Mesendoderm (in vitro differentiated cells): ENCODE measurements around the gene RSPO3.

Source experiments
- DNase-seq: peaks from one replicate; pipeline ENCODE4 v3.0.0; 2013
- H2AK5ac ChIP-seq: 2 replicates; pipeline ENCODE4 v1.6.1; 2013; ENCODE audit warnings: low read length, inconsistent platforms
- H2BK120ac ChIP-seq: 2 replicates; pipeline ENCODE4 v1.6.1; 2013; ENCODE audit warnings: low read depth, mild to moderate bottlenecking, low read length, moderate library complexity, mixed read lengths
- H2BK15ac ChIP-seq: replicated peaks from 2 replicates; pipeline ENCODE4 v1.6.1; 2013; ENCODE audit warnings: low read depth, mild to moderate bottlenecking, moderate library complexity
- H2BK5ac ChIP-seq: 2 replicates; pipeline ENCODE4 v1.6.1; 2013; ENCODE audit warnings: low read length, inconsistent platforms
- H3K18ac ChIP-seq: 2 replicates; pipeline ENCODE4 v1.6.1; 2013; ENCODE audit warnings: mild to moderate bottlenecking, low read length, mixed read lengths
- H3K23ac ChIP-seq: one replicate; pipeline ENCODE4 v1.6.1; 2013; ENCODE audit warnings: low read length
- H3K27ac ChIP-seq: 2 replicates; pipeline ENCODE4 v1.5.1; 2013; ENCODE audit warnings: low read depth, mild to moderate bottlenecking, inconsistent platforms, low read length, moderate library complexity
- H3K27me3 ChIP-seq: 2 replicates; pipeline ENCODE4 v1.6.1; 2013; ENCODE audit warnings: low read length, control low read depth, mild to moderate bottlenecking, inconsistent platforms; ENCODE audit not compliant: insufficient read depth, poor library complexity
- H3K36me3 ChIP-seq: 2 replicates; pipeline ENCODE4 v1.6.1; 2013; ENCODE audit warnings: low read length, inconsistent platforms; ENCODE audit not compliant: control insufficient read depth, insufficient read depth
- H3K4ac ChIP-seq: one replicate; pipeline ENCODE4 v1.6.1; 2013; ENCODE audit warnings: low read depth, mild to moderate bottlenecking, low read length, moderate library complexity
- H3K4me1 ChIP-seq: 2 replicates; pipeline ENCODE4 v1.6.1; 2013; ENCODE audit warnings: low read depth, low read length, inconsistent platforms; ENCODE audit not compliant: control insufficient read depth
- H3K4me2 ChIP-seq: 2 replicates; pipeline ENCODE4 v1.6.1; 2013; ENCODE audit warnings: low read length
- H3K4me3 ChIP-seq: 2 replicates; pipeline ENCODE4 v1.5.1; 2013; ENCODE audit warnings: mild to moderate bottlenecking, low read length
- H3K56ac ChIP-seq: one replicate; pipeline ENCODE4 v1.6.1; 2013; ENCODE audit warnings: low read length
- H3K79me1 ChIP-seq: 2 replicates; pipeline ENCODE4 v1.6.1; 2013; ENCODE audit warnings: low read length, inconsistent platforms
- H3K79me2 ChIP-seq: 2 replicates; pipeline ENCODE4 v1.6.1; 2013; ENCODE audit warnings: mild to moderate bottlenecking, low read length; ENCODE audit not compliant: control insufficient read depth, insufficient read depth
- H3K9ac ChIP-seq: 2 replicates; pipeline ENCODE4 v1.6.1; 2013; ENCODE audit warnings: low read length, inconsistent platforms
- H4K5ac ChIP-seq: one replicate; pipeline ENCODE4 v1.6.1; 2013; ENCODE audit warnings: low read length
- H4K8ac ChIP-seq: one replicate; pipeline ENCODE4 v1.6.1; 2013; ENCODE audit warnings: low read depth, mild to moderate bottlenecking, control low read depth, low read length, moderate library complexity
- WGBS: extraction: QIAGEN DNeasy Blood & Tissue Kit; methylation state at CpG from one replicate; pipeline ENCODE4 v1.1.7; 2013; ENCODE audit warnings: low lambda C conversion rate, missing lambda C conversion rate; ENCODE audit not compliant: insufficient coverage; ENCODE audit errors: extremely low coverage; 5-methylcytosine and 5-hydroxymethylcytosine counted together

The RSPO3 gene

DNA sequence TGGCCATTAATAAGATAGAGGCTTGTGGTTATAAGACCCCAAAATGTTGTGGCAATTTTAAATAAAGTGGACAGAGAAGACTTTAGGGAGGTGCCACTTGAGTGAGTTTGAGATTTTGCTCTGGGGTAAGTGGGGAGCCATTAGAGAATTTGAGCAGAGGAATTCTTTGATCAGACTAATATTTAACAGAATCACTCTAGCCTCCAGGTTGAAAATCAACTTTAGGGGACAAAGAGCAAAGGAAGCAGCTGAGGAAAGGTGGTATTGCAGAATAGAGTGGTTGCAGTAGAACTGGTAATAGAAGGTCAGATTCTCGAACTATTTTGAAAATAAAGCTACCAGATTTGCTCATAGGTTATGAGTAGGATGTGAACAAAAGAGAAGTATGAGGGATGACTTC lies 97.5 kb downstream of the RSPO3 start:
- no peak overlapping the region for H2BK5ac ChIP-seq
- H3K36me3 ChIP-seq, result no peaks in the 10 kb centered on the region
- H3K56ac ChIP-seq, result no peak overlapping the region
- no peak overlapping the region for H3K4me3 ChIP-seq
- H3K4me2 ChIP-seq, result no peak overlapping the region
- H4K8ac ChIP-seq, result no peak overlapping the region
- no peak for DNase-seq
- no peak overlapping the region for H4K5ac ChIP-seq
- no peaks in the 10 kb centered on the region for H3K27me3 ChIP-seq
- H3K23ac ChIP-seq, result no peak overlapping the region
- H2AK5ac ChIP-seq, result no peak overlapping the region
- no peaks in the 10 kb centered on the region for H3K79me2 ChIP-seq
- WGBS, result no CpG with 5 or more reads among the region's 1 CpG
- no peaks in the 10 kb centered on the region for H3K4me1 ChIP-seq
- H3K4ac ChIP-seq, result no peak overlapping the region
- H3K9ac ChIP-seq, result no peak overlapping the region
- H3K79me1 ChIP-seq, result no peaks in the 10 kb centered on the region
- no peak overlapping the region for H2BK120ac ChIP-seq
- H2BK15ac ChIP-seq, result no peak overlapping the region
- H3K18ac ChIP-seq, result no peak overlapping the region
- no peak overlapping the region for H3K27ac ChIP-seq

- Histone ChIP-seq H4K5ac (no peak overlapping the region), H2BK5ac (no peak overlapping the region), H3K4ac (no peak overlapping the region), H3K23ac (no peak overlapping the region), H2BK15ac (no peak overlapping the region), H3K79me1 (no peaks in the 10 kb centered on the region), H2BK120ac (no peak overlapping the region), H3K27ac (no peak overlapping the region), H3K36me3 (no peaks in the 10 kb centered on the region), H3K4me2 (no peak overlapping the region), H4K8ac (no peak overlapping the region), H3K18ac (no peak overlapping the region), H3K79me2 (no peaks in the 10 kb centered on the region), H2AK5ac (no peak overlapping the region), H3K4me3 (no peak overlapping the region), H3K56ac (no peak overlapping the region), H3K27me3 (no peaks in the 10 kb centered on the region), H3K4me1 (no peaks in the 10 kb centered on the region), H3K9ac (no peak overlapping the region)
- DNase-seq, result no peak
- WGBS, result no CpG with 5 or more reads among the region's 2 CpGs
Observed at GRCh38 chr6:127216810-127217789, 98.6 kb downstream of the RSPO3 start.

DNA sequence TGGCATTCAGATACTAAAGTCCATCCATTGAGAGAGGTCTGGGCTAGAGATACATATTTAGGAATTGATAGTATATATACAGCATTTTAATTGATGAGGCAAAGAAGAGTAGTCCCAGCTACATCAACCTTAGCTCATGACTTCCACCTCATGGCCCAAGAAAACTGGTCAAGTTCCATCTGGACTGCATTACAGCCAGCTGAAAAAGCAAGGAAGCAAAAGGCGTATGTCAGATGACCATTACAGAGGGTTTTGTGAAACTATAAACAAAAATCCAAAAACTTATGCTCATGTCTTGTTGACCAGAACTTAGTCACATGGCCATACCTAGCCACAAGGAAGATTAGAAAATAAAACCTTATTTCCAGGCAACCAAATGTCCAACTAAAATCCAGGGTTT lies 101.4 kb downstream of the RSPO3 start:
- H3K56ac ChIP-seq, result no peak overlapping the region
- H3K4me2 ChIP-seq, result no peak overlapping the region
- no peaks in the 10 kb centered on the region for H3K36me3 ChIP-seq
- no peak overlapping the region for H3K4ac ChIP-seq
- no peak overlapping the region for H4K5ac ChIP-seq
- no peak overlapping the region for H3K9ac ChIP-seq
- no peak for DNase-seq
- H2BK5ac ChIP-seq, result no peak overlapping the region
- no peak overlapping the region for H3K18ac ChIP-seq
- no peak overlapping the region for H3K23ac ChIP-seq
- no CpG with 5 or more reads among the region's 1 CpG for WGBS
- H2BK120ac ChIP-seq, result no peak overlapping the region
- no peak overlapping the region for H3K27ac ChIP-seq
- no peak overlapping the region for H2AK5ac ChIP-seq
- H3K4me3 ChIP-seq, result no peak overlapping the region
- H3K4me1 ChIP-seq, result no peaks in the 10 kb centered on the region
- no peaks in the 10 kb centered on the region for H3K27me3 ChIP-seq
- no peak overlapping the region for H2BK15ac ChIP-seq
- H4K8ac ChIP-seq, result no peak overlapping the region
- H3K79me2 ChIP-seq, result no peaks in the 10 kb centered on the region
- H3K79me1 ChIP-seq, result no peaks in the 10 kb centered on the region

GRCh38 chr6:127221201-127221600 lies 102.7 kb downstream of the RSPO3 start:
- no peak overlapping the region for H3K4me3 ChIP-seq
- H3K23ac ChIP-seq, result no peak overlapping the region
- WGBS, result no CpG with 5 or more reads among the region's 4 CpGs
- H2BK120ac ChIP-seq, result no peak overlapping the region
- H3K27ac ChIP-seq, result no peak overlapping the region
- no peaks in the 10 kb centered on the region for H3K4me1 ChIP-seq
- H2BK15ac ChIP-seq, result no peak overlapping the region
- no peak overlapping the region for H3K56ac ChIP-seq
- no peaks in the 10 kb centered on the region for H3K36me3 ChIP-seq
- H3K9ac ChIP-seq, result no peak overlapping the region
- H4K8ac ChIP-seq, result no peak overlapping the region
- no peaks in the 10 kb centered on the region for H3K27me3 ChIP-seq
- H3K79me1 ChIP-seq, result no peaks in the 10 kb centered on the region
- no peak overlapping the region for H2AK5ac ChIP-seq
- no peak overlapping the region for H3K18ac ChIP-seq
- H2BK5ac ChIP-seq, result no peak overlapping the region
- H3K4me2 ChIP-seq, result no peak overlapping the region
- no peak overlapping the region for H4K5ac ChIP-seq
- no peak overlapping the region for H3K4ac ChIP-seq
- H3K79me2 ChIP-seq, result no peaks in the 10 kb centered on the region
- DNase-seq, result no peak

- Histone ChIP-seq H3K27me3 (no peaks in the 10 kb centered on the region), H3K79me2 (no peaks in the 10 kb centered on the region), H4K5ac (no peak overlapping the region), H2BK15ac (no peak overlapping the region), H3K4me3 (no peak overlapping the region), H3K4me2 (no peak overlapping the region), H3K56ac (no peak overlapping the region), H3K23ac (no peak overlapping the region), H3K4ac (no peak overlapping the region), H3K79me1 (no peaks in the 10 kb centered on the region), H3K9ac (no peak overlapping the region), H3K4me1 (no peaks in the 10 kb centered on the region), H2AK5ac (no peak overlapping the region), H3K27ac (no peak overlapping the region), H2BK5ac (no peak overlapping the region), H2BK120ac (no peak overlapping the region), H4K8ac (no peak overlapping the region), H3K36me3 (no peaks in the 10 kb centered on the region), H3K18ac (no peak overlapping the region)
- DNase-seq, result no peak
- WGBS, result no CpG with 5 or more reads among the region's 1 CpG
Observed at GRCh38 chr6:127222418-127222817, 103.9 kb downstream of the RSPO3 start.
